GM18526 (cell line): ENCODE data around the gene AHNAK2.
A peak's percentile ranks its signal among the peaks of the same experiment; 100 is the strongest.

Experiments
- POLR2A ChIP-seq: IDR thresholded peaks from 3 replicates; pipeline ENCODE4 v1.6.1; 2011; ENCODE audit not compliant: insufficient read length; ENCODE audit errors: extremely low read depth

The AHNAK2 gene

DNA sequence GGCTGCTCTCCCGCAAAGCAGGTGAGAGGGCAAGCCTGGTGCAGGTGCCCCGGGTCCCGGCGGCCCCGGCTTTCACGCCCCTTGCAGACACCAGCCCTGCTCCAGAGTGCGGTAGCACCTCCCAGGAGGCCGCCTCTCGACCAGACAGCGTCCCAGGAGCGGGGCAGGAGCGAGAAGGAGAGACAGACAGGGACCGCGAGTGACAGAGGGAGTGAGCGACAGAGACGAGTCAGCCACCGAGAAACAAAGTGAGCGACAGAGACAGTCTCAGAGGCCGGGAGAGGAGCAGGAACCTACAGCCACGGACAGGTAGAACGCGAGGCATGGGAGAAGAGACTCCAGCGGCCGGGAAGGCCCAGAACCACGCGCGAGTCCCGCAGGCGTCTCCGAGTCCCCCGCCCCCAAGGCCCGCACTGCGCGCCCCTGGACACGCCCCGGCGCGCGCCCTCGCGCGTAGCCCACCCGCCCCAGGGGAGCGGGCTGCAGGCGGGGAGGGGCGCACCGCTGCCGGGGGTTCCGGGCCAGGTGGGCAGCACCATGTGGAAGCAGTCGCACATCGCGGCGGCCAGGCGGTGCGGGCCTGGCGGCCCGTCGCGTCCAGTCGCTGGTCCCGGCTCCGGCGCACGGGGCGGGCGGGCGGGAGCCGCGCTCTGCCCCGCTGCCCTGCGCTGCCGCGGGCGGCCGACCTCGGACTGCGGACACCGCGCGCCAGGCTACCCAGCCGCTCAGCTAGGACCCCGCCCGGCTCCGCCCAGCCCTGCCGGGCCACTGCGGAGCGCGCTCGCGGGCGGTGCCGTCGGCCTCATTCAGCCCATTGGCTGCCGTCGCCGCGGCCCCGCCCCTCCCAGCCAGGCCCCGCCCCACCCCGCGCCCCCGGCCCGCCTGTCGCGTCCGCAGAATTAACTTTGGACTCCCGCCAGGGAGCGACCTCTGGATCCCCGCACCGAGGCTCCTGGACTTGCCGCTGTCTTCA lies at the start of gene AHNAK2:
Gene AHNAK2 (minus strand): TSS at position 694 of the 973 bp plus-strand sequence. CDS start 137 bp downstream, at position 557.
- TF ChIP-seq POLR2A, result no peak

DNA sequence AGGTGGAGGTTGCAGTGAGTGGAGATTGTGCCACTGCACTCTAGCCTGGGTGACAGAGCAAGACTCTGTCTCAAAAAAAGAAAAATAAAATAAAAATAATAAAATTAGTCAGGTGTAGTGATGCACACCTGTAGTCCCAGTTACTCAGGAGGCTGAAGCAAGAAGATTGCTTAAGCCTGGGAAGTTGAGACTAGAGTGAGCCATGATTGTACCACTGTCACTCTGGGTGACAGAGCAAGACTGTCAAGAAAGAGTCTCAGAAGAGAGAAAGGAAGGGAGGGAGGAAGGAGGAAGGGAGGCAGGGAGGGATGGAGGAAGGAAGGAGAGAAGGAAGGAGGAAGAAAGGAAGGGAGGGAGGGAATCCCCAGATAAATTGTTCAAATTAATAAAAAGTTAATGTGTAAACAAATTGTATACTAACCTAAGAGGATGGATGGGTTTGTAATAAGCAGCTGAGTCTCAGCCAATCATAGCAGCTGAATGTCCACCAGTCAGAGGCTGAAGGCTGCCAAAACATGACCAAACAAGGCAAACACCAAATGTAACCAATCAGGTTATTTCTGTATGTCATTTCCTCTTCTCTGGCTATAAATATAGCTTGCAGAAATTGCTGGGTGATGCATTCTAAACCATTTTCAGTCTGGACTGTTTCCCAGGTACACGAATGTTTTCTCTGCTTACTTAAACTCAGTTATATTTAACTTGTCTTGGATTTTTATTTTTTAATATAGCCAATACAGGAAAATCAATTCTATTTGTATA lies 48.8 kb upstream of the AHNAK2 start:
- TF ChIP-seq POLR2A, result no peak

DNA sequence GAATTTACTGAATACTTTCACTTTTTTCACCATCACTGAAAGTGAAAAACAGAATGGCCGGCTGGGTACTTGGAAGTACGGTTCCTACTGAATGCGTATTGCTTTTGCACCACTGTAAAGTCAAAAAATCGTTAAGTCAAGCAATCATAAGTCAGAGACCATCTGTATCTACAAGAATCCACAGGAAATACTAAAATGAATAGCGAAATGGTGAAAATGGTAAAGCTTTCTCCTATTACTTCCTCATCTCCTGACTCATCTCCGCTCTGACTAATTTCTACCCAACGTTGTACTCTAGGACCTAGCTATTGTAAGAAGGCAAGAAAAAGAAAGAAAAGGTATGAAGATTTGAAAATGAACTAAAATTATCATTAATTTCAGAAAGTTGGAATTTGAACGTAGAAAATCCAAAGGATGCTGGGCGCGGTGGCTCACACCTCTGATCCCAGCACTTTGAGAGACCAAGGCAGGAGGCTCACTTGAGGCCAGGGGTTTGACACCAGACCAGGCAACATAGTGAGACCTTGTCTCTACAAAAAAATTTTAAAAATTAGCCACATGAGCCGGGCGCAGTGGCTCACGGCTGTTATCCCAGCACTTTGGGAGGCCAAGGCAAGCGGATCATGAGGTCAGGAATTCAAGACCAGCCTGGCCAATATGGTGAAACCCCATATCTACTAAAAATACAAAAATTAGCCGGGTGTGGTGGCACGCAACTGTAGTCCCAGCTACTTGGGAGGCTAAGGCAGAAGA lies 48.0 kb upstream of the AHNAK2 start:
- TF ChIP-seq POLR2A, result no peak

DNA sequence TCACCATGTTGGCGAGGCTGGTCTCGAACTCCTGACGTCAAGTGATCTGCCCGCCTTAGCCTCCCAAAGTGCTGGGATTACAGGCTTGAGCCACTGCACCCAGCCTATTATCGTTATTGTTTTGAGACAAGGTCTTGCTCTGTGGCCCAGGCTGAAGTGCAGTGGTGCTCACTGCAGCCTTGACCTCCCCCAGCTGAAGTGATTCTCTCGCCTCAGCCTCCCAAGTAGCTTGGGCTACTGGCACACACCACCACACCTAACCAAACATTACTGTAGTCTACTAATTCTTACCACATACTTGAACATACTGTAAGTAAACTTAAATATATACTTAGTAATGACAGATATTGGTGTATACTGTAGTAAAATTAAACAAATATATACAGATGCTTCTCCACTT lies 47.3 kb upstream of the AHNAK2 start:
- TF ChIP-seq POLR2A, result no peak

DNA sequence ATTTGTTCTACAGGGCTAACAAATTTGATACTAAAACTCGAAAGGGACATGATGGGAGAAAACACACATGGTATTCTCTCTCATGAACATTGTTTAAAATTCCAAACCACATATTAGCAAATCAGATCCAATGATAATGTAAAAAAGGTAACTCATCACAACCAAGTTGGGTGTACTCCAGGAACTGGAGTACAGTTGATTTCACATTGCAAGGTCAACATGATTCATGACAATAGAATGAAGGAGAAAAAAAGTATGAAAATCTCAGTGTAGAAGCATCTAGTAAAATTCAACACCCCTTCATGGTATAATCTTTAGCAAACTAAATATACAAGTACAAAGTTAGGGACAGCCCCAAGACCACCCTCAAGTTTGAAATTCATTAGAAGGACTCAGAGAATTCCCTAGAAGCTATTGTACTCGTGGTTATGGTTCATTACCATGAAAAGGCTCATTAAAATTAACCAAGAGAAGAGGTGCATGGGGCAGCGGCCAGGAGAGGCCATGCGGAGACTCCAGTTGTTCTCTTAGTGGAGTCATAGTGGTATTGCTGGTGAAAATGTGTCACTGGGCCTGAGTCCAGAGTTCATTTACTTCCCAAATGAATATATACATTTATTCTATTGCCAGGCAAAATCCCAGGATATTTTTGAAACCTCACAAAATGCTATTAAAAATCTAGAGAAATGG lies 45.8 kb upstream of the AHNAK2 start:
- TF ChIP-seq POLR2A, result no peak

DNA sequence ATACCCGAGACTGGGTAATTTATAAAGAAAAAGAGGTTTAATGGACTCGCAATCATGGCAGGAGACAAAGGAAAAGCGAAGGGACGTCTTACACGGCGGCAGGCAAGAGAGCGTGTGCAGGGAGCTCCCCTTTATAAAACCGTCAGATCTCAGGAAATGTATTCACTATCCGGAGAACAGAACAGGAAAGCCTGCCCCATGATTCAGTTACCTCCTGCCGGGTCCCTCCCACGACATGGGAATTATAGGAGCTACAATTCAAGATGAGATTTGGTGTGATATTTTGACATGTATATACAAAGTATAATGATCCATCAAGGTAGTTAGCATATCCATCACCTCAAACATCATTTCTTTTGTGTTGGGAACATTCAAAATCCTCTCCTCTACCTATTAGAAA lies 45.0 kb upstream of the AHNAK2 start:
- no peak for TF ChIP-seq POLR2A

DNA sequence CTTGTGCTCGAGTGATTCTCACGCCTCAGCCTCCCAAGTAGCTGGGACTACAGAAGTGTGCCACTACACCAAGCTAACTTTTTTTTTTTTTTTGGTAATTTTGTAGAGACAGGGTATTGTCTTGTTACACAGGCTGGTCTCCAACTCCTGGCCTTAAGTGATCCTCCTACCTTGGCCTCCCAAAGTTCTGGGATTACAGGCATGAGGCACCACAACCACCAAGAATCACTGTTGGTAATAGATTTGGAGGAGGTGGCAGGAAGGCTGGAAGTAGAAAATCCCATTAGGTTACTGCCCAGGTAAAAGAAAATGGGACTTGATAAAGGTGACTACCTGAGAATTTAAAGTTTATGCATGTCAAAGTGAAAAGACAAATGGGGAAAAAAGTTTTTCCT lies 44.1 kb upstream of the AHNAK2 start:
- TF ChIP-seq POLR2A, result no peak

DNA sequence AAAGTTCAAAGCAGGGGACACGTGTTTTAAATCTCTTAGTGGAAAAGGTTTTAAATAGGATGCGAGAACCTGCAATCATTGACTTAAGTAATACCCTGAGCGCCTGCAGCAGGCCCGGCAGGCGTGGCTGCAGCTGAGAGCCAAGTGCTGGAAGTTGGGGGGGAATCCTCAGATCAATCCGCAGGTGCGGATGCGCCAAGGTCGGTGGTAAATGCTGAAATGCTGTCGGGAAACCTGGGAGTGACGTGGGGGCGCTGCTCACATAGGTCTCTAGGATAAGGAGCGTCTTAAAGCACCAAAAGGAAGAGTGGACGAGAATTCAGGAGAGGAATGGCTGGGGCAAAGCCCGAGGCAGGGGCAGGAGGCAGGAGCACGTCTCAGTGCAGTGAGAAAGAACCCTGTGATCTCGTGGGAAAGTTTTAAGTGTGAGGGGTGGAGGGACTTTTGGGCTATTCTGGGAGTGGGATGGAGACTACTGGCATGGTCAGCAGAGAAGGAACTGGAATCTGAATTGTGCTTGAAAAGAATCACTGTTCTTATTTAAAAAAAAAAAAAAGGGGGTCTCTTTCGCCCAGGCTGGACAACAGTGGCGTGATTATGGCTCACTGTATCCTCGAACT lies 43.6 kb upstream of the AHNAK2 start:
- no peak for TF ChIP-seq POLR2A

DNA sequence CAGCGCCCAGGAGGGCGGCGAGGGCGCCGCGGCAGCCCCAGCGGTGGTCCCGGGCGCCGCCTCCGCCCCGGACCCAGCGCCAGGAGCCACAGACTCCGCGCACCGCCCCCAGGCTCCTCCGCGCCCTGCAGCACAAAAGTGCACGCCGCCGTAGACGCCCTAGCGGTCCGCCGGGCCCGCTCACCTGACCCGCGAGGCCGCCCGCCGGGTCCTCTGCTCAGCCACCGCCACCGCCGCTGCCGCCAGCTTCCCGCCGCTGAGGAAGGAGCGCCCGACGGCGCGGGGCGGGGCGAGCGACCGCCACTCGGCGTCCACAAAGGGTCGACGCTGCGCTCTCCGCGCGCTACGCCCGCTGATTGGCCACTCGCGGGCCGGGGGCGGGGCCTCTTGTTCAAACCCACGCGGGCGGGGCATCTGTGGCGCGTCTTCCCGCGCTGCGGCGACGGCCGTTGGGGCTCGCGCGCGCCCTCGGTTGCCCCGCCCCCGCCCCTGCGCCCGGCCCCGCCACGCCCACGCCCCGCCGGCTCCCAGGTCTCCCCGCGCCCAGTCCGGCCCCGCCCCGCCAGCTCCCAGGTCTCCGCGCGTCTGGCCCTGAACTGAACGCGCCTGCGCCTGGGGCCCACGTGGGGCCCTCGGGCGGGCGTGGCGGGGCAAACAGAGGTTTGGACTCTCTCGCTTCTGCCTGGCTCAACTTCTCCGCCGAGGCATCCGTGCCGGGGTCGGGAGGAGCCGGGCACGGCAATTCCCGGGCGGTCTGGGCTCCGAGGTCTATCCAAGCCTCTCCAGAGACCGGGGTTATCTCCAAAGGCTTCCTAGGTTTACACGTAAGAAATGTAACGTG lies 42.9 kb upstream of the AHNAK2 start, which contains the start of gene CDCA4:
Gene CDCA4 (minus strand): TSS at position 269 of the 841 bp plus-strand sequence. CDS start 9,154 bp downstream, outside the sequence.
- TF ChIP-seq POLR2A, result peak; percentile 67

DNA sequence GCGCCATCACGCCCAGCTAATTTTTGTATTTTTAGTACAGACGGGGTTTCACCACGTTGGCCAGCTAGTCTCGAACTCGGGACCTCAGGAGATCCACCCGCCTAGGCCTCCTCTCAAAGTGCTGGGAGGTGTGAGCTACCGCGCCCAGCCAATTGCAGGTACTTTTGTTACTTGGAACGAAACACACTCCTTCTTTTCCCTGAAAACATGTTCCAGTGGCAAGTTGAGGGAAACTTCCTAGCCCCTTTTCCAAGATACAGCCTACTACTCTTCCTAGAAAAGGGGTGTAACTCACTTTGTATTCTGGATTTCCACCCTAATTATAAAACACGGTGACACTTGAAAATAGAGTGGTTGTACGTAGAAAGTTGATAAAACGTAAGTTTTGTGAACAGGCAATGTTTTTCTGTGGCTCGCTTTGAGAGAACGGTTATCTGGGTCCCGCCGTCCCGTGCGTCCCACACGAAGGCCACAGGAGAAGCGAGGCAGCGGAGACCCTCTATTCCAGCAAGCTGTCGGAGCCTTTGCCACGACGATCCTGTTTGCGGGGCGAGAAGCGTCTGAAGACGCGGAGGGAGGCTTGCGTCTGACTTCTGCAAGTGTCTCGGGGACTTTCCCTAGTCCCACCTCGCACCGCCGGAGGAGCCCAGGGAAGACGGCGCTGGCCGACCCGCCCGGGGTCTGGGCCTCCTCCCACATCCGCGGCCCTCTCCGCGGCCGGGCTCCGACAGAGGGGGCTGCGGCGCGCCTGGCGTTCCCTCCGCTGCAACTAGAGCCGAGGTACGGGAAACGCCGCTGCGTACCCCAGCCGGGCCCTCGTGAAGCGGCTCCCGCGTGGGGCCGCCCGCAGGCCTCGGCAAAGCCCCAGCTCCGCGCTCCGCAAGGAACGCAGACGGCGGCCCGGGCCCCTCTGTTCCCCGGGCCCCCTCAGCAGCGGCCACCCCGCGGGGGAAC lies 42.0 kb upstream of the AHNAK2 start:
- TF ChIP-seq POLR2A, result no peak

DNA sequence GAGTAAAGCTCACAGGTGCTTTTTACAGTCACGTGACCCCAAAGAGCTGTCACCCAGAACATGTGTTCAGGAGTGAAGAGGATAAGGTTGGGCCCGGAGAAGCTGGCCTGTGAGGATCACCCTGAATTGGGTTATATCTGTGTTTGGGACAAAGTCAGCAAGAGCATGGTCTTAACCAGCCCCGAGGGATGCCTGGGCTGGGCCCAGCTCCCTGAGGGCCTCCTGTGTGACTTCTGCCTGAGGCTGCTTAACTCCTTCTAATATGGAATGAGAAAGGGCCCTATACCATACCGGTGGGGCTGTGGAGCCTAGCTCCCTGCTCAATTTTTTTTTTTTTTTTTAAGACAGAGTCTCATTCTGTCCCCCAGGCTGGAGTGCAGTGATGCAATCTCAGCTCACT lies 40.2 kb upstream of the AHNAK2 start:
- no peak for TF ChIP-seq POLR2A

DNA sequence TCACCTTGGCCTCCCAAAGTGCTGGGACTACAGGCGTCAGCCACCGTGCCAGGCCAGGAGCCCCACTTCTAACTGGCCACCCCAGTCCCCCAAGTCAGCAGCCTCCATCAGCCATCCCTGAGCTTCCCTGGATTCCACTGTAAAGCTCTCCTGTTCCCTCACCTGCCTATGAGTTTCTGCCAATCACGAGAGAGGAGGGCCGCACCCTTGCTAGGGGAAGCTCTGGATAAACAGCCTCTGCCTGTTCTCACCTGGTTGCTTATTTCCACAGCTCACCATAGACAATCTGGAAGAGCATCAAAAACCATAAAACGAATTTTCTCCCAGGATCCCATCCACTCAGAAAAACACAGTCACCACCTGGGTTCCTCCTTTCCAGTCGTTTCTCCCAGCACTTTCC lies 37.7 kb upstream of the AHNAK2 start:
- no peak for TF ChIP-seq POLR2A
